Measurements from ENCODE around the gene FERMT3. TPM values are rescaled to one million over a fixed set of nuclear protein-coding genes. Genes with fewer than 3 reads are reported as not detected.
A peak's percentile ranks its signal among the peaks of the same experiment; 100 is the strongest.

The FERMT3 gene
- total and polyA plus RNA-seq, 2 of the 13 experiments (the other 11 are each of a cell fraction or from before 2014, with no cell fraction given) = 0.29 TPM; not detected in 1

DNA sequence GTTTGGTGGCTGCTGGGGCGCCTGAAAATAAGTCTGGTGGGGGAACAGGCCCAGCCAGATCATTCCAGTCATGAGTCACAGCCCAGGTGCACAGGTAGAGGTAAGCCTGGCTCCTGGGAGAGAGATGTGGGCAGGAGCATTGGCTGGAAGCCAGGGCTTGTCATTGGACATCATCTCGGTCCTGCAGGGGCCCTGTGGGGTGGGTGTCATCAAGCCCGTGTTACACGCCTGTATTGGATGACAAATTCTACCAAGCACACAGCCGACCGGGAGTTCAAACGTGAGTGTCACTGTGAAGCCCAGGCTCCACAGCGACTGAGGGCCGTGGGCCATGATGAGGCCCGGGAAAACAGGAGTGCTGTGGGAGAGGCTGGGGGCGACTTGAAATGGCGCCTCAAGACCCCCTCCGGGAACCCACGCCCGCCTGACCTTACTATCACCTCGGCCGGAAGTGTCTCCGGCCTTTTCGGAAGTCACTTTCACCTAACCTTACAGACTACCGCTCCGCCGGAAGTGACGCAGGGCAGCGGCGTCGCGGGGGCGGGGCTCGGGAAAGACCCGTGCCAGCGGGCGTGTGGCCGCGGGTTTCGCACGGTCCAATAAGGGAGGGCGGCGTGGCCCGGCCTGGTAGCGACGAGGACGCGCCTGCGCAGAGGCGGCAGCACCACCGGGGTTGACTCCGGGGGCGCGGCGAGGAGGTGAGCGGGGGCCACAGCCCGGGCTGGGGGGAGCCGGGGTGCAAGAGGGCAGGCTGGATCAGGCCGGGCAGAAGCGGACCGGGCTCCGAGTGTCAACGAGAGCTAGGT is 34.1 kb downstream of the FERMT3 start, which contains the start of gene FKBP2 (continued):
- TF ChIP-seq ZBTB40 (IDR thresholded peaks at IDR 0.05) (peak; percentile 61), ZBTB40 (CRISPR knock-in tag; IDR thresholded peaks at IDR 0.05) (no peak), ZFP82 (CRISPR knock-in tag; IDR thresholded peaks at IDR 0.05; ENCODE audit: borderline replicate concordance) (0 out of 2 replicates have a peak, but pooled peaks have one; percentile 69), RFX5 (IDR thresholded peaks at IDR 0.05; ENCODE audit: low read depth, low read length) (peak; percentile 39; the same call in 1 of the 2 replicates), ZNF18 (CRISPR knock-in tag; IDR thresholded peaks at IDR 0.05; ENCODE audit: insufficient replicate concordance) (peak; percentile 20), ZNF773 (CRISPR knock-in tag; IDR thresholded peaks at IDR 0.05; ENCODE audit: borderline replicate concordance) (peak; percentile 41; the same call in 1 of the 2 replicates), KDM2A (CRISPR knock-in tag; IDR thresholded peaks at IDR 0.05; ENCODE audit: borderline replicate concordance, low read depth) (peak; percentile 98), ZBTB42 (CRISPR knock-in tag; IDR thresholded peaks at IDR 0.05) (peak; percentile 73; the same call in 1 of the 2 replicates), NR2F6 (IDR thresholded peaks at IDR 0.05) (no peak; the same call in 1 of the 2 replicates), NR2F6 (CRISPR knock-in tag; IDR thresholded peaks at IDR 0.05) (peak; percentile 67), KDM5B (CRISPR knock-in tag; IDR thresholded peaks at IDR 0.05; ENCODE audit: borderline replicate concordance) (peak; percentile 48; the same call in 1 of the 2 replicates), KDM6A (CRISPR knock-in tag; IDR thresholded peaks at IDR 0.05; ENCODE audit: low read depth) (no peak; the same call in 1 of the 2 replicates), ZNF263 (CRISPR knock-in tag; IDR thresholded peaks at IDR 0.05) (0 out of 2 replicates have a peak, but pooled peaks have one; percentile 28), ZNF607 (CRISPR knock-in tag; IDR thresholded peaks at IDR 0.05; ENCODE audit: borderline replicate concordance) (peak; percentile 79), NFYB (CRISPR knock-in tag; IDR thresholded peaks at IDR 0.05) (peak; percentile 83), ELF1 (CRISPR knock-in tag; IDR thresholded peaks at IDR 0.05) (peak; percentile 89), KMT2A (CRISPR knock-in tag; IDR thresholded peaks at IDR 0.05) (0 out of 2 replicates have a peak, but pooled peaks have one; percentile 36)
- TF ChIP-seq, protein P1, sequence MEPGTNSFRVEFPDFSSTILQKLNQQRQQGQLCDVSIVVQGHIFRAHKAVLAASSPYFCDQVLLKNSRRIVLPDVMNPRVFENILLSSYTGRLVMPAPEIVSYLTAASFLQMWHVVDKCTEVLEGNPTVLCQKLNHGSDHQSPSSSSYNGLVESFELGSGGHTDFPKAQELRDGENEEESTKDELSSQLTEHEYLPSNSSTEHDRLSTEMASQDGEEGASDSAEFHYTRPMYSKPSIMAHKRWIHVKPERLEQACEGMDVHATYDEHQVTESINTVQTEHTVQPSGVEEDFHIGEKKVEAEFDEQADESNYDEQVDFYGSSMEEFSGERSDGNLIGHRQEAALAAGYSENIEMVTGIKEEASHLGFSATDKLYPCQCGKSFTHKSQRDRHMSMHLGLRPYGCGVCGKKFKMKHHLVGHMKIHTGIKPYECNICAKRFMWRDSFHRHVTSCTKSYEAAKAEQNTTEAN (CRISPR knock-in tag; conservative IDR thresholded peaks at IDR 0.05) = peak; percentile 63; the same call in 1 of the 2 replicates
